ENCODE results near the gene AP4E1. TPM values are rescaled to one million over a fixed set of nuclear protein-coding genes. Genes with fewer than 3 reads are reported as not detected.

Gene AP4E1
- total and polyA plus RNA-seq, 2 of the 4 experiments (the other 2 are of a cell fraction): 3.1 to 6.8 TPM

DNA sequence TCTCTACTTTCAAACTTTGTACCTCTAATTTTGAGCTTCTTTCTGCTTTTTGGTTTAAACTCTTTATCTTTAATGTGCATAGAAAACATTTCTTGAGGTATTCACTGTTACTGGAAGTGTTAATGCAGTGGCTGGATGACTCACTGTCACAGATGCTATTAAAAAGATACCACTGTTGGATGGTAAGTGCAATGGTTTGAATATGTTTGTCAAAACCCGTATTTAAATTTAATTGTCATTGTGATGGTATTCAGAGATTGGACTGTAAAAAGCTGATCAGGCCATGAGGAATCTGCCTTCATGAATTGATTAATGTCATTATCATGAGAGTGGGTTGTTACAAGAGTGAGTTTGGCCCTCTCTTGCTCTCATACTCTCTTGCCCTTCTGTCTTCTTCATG is 70.6 kb downstream of the AP4E1 start:
- no peak overlapping the region for H2AFZ ChIP-seq (replicated peaks; ENCODE audit: low read length, poor library complexity)
- H2BK5ac ChIP-seq (ENCODE audit: low read depth, low read length, poor library complexity, severe bottlenecking): no peak overlapping the region
- H3K4me2 ChIP-seq (ENCODE audit: low read depth, low read length): no peak overlapping the region
- no peak overlapping the region for H3K56ac ChIP-seq (ENCODE audit: extremely low read depth, insufficient read depth, low read length)
- peaks cover 10 to 11% of the 10 kb centered on the region in 2 experiments; a peak in 3 of 4 replicates for H3K79me1 ChIP-seq (ENCODE audit: low read depth in 1 of 2, low read length in 2 of 2)
- H4K91ac ChIP-seq (ENCODE audit: insufficient read depth, low read depth, low read length): no peak overlapping the region
- no peak overlapping the region for H3K27ac ChIP-seq (ENCODE audit: insufficient read depth, low read length)
- no peak overlapping the region for H3K23ac ChIP-seq (ENCODE audit: low read depth, low read length)
- H3K18ac ChIP-seq (ENCODE audit: low read depth, low read length): no peak overlapping the region
- no peak overlapping the region for H3K4ac ChIP-seq (ENCODE audit: low read depth, low read length)
- H3K9me1 ChIP-seq (ENCODE audit: insufficient read depth, low read length): peaks cover 3% of the 10 kb centered on the region; the same call in 1 of the 2 replicates
- no peaks in the 10 kb centered on the region for H3K4me1 ChIP-seq (ENCODE audit: control insufficient read depth, insufficient read depth, low read length)
- ChIA-PET POLR2A (ENCODE audit: unreplicated experiment) (no interaction called here), CTCF (no interaction called here)
- H2AK5ac ChIP-seq (ENCODE audit: low read depth, low read length): no peak overlapping the region
- BruUV-seq (replicated peaks): no TSS peak
- ATAC-seq (ENCODE audit: low read depth): no peak
- dilution Hi-C loops (cut with HindIII; ENCODE audit: low sequenced_read_pairs, unreplicated experiment): no loop called here
- intact Hi-C loops (cut with micrococcal nuclease): no loop called here
- H3K36me3 ChIP-seq (ENCODE audit: control insufficient read depth, insufficient read depth, low read length): peaks cover 10% of the 10 kb centered on the region
- in situ Hi-C loops (cut with MboI; ENCODE audit: low sequenced_read_pairs): no loop called here
- no peak overlapping the region for H2BK120ac ChIP-seq (ENCODE audit: low read depth, low read length)
- H4K8ac ChIP-seq (ENCODE audit: low read depth in 2 of 2, low read length in 2 of 2): no peak overlapping the region
- WGBS, 2 experiments (ENCODE audit: extremely low coverage in 2 of 2, insufficient read length in 1 of 2): no CpG with 5 or more reads among the region's 1 CpG
- H3K4me3 ChIP-seq (ENCODE audit: insufficient read depth, low read depth, low read length): no peak overlapping the region
- no peaks in the 10 kb centered on the region for H4K20me1 ChIP-seq (ENCODE audit: insufficient read depth, low read length)
- TF ChIP-seq, protein P1, sequence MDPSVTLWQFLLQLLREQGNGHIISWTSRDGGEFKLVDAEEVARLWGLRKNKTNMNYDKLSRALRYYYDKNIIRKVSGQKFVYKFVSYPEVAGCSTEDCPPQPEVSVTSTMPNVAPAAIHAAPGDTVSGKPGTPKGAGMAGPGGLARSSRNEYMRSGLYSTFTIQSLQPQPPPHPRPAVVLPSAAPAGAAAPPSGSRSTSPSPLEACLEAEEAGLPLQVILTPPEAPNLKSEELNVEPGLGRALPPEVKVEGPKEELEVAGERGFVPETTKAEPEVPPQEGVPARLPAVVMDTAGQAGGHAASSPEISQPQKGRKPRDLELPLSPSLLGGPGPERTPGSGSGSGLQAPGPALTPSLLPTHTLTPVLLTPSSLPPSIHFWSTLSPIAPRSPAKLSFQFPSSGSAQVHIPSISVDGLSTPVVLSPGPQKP (IDR thresholded peaks at IDR 0.05; ENCODE audit: borderline replicate concordance, low read depth, low read length): no peak
- TF ChIP-seq RFX5 (IDR thresholded peaks at IDR 0.05; ENCODE audit: low read depth, low read length) (no peak), MAFK (IDR thresholded peaks at IDR 0.05; ENCODE audit: low read depth, low read length) (no peak), FOS (IDR thresholded peaks at IDR 0.05; ENCODE audit: low read depth, low read length) (no peak), RAD21 (IDR thresholded peaks at IDR 0.05; ENCODE audit: low read length) (no peak), RCOR1 (IDR thresholded peaks at IDR 0.05; ENCODE audit: insufficient replicate concordance, low read length) (no peak)
- TF ChIP-seq, protein P2, sequence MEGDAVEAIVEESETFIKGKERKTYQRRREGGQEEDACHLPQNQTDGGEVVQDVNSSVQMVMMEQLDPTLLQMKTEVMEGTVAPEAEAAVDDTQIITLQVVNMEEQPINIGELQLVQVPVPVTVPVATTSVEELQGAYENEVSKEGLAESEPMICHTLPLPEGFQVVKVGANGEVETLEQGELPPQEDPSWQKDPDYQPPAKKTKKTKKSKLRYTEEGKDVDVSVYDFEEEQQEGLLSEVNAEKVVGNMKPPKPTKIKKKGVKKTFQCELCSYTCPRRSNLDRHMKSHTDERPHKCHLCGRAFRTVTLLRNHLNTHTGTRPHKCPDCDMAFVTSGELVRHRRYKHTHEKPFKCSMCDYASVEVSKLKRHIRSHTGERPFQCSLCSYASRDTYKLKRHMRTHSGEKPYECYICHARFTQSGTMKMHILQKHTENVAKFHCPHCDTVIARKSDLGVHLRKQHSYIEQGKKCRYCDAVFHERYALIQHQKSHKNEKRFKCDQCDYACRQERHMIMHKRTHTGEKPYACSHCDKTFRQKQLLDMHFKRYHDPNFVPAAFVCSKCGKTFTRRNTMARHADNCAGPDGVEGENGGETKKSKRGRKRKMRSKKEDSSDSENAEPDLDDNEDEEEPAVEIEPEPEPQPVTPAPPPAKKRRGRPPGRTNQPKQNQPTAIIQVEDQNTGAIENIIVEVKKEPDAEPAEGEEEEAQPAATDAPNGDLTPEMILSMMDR (conservative IDR thresholded peaks at IDR 0.05; ENCODE audit: low read depth, low read length): no peak
- H2AK9ac ChIP-seq (replicated peaks; ENCODE audit: low read depth, low read length, poor library complexity): no peak overlapping the region
- H3K9ac ChIP-seq (ENCODE audit: low read depth, low read length): no peak overlapping the region
- no peaks in the 10 kb centered on the region for H3K9me3 ChIP-seq (ENCODE audit: control insufficient read depth, insufficient read depth, low read length)
- H2BK20ac ChIP-seq (ENCODE audit: low read depth, low read length): no peak overlapping the region
- no peak overlapping the region for H3K14ac ChIP-seq (replicated peaks; ENCODE audit: low read depth, low read length)
- H2BK15ac ChIP-seq (ENCODE audit: low read depth, low read length): no peak overlapping the region
- H3K27me3 ChIP-seq (ENCODE audit: control insufficient read depth, insufficient read depth, low read length): no peaks in the 10 kb centered on the region
- no peak overlapping the region for H4K5ac ChIP-seq (ENCODE audit: low read depth, low read length)
- DNase-seq: no peak

Data from IMR-90 (cell line).